Heart right ventricle (tissue), 16 donors: ENCODE results near the gene PCF11. TPM values are rescaled to one million over a fixed set of nuclear protein-coding genes. Genes with fewer than 3 reads are reported as not detected.

Source experiments
- ATAC-seq, 8 donors: fragments of 200-7000 bp; cut with Tn5 transposase; one replicate each; pipeline ENCODE4 v1.9.1; 2020; ENCODE audit warnings: mild to moderate bottlenecking in 8 of 8, moderate library complexity in 8 of 8, moderate number of reproducible peaks in 1 of 8
- DNase-seq, 2 donors: peaks; one replicate each; pipeline ENCODE4 v3.0.0-alpha.2; 2020
- H3K27ac ChIP-seq, 10 donors: fragments of 200-600 bp; sonication (generic) in 2 of 10; one replicate each; pipeline versions ENCODE4 v1.5.0 to v1.8.0; 2020 to 2022; ENCODE audit warnings: mild to moderate bottlenecking in 3 of 10
- H3K27me3 ChIP-seq, 7 donors: fragments of 200-600 bp; one replicate each; pipeline ENCODE4 v1.8.0; 2021 to 2022; ENCODE audit warnings: mild to moderate bottlenecking in 2 of 7
- H3K36me3 ChIP-seq, 9 donors: fragments of 200-600 bp; sonication (generic) in 1 of 9; one replicate each; pipeline versions ENCODE4 v1.5.0 to v1.8.0; 2020 to 2022; ENCODE audit warnings: mild to moderate bottlenecking in 2 of 9
- H3K4me1 ChIP-seq, 9 donors: fragments of 200-600 bp; sonication (generic) in 1 of 9; one replicate each; pipeline versions ENCODE4 v1.5.0 to v1.8.0; 2020 to 2022; ENCODE audit warnings: mild to moderate bottlenecking in 4 of 9
- H3K4me3 ChIP-seq, 10 donors: fragments of 200-600 bp; sonication (generic) in 2 of 10; one replicate each; pipeline versions ENCODE4 v1.5.0 to v1.8.0; 2020 to 2022; ENCODE audit warnings: mild to moderate bottlenecking in 7 of 10, moderate library complexity in 2 of 10
- H3K9me3 ChIP-seq, 11 donors: fragments of 200-600 bp in 10 of 11; sonication (generic) in 2 of 11; one replicate each; pipeline versions ENCODE4 v1.5.0 to v1.8.0; 2013 to 2022; ENCODE audit warnings: mild to moderate bottlenecking in 2 of 11, control low read depth in 1 of 11, moderate library complexity in 1 of 11
- CTCF ChIP-seq, 9 donors: fragments of 200-600 bp; sonication (generic) in 2 of 9; IDR thresholded peaks; one replicate each; pipeline versions ENCODE4 v1.5.0 to v1.8.0; 2021 to 2022; ENCODE audit warnings: antibody characterized with exemption in 9 of 9, mild to moderate bottlenecking in 5 of 9, moderate library complexity in 1 of 9
- WGBS, 2 donors: extraction: QIAGEN DNeasy Blood & Tissue Kit; methylation state at CpG; one replicate each; pipeline ENCODE4 v1.1.7; 2013; ENCODE audit warnings: inconsistent platforms in 1 of 2; 5-methylcytosine and 5-hydroxymethylcytosine counted together
- intact Hi-C, 10 donors: fragments of 100-400 bp; cut with DNase I; formaldehyde crosslinking; loops; one replicate each; pipeline versions ENCODE4 v1.11.1 to v1.14.2; 2022
- polyA plus RNA-seq, 2 donors: library from polyadenylated mRNA; stranded (reverse); fragments of 200-250 nt; gene quantifications; one replicate each; pipeline ENCODE4 v1.2.3, GENCODE V29; 2013
- total RNA-seq, 10 donors: library from RNA; stranded (reverse); fragmentation: NEBNext Ultra II Directional in 3 of 10; extraction: Animal tissue kit (Norgen Biotek cat#: 25700) in 3 of 10; gene quantifications; one replicate each; pipeline versions ENCODE4 v1.2.1 to v1.2.4, GENCODE V29; 2021 to 2023
- donor health status: Arrhythmogenic right ventricular cardiomyopathy.
- donor health status: ischemic (EF 13 %, LVEDD 7.1; RV severe dilation, severe dysfunction).
- donor health status: healthy with polysubstance abuse.
- donor health status: DM: no; HTN: yes; CAD: no.
- donor health status: DM: no; HTN: no; CAD: no.
- donor health status: ischemic (EF 25% LVEDD 6.9; RV normal size, moderate dysfunction).
- donor health status: ischemic (EF 25% LVEDD 5.7; RV mildly dilated, moderate dysfunction).
- donor health status: healthy.
- donor health status: DM: yes; HTN: yes; CAD: no.
- donor health status: Ischemic cardiomyopathy.
- donor health status: ischemic (EF 35%, LVEDD 5.7; RV mildly dilated, moderate dysfunction).
- donor health status: nonischemic (EF 11% LVEDD 7.7; RV severe dilation, severe dysfunction).
- donor health status: DM: yes; HTN: yes; CAD: no.
- donor health status: PGD.
- donor health status: ischemic (EF 29% LVEDD 5.4; RV normal size, mild dysfunction).
- donor health status: nonischemic (EF 23%, LVEDD 6.1; RV moderate dilation, normal function).

Gene PCF11
- total and polyA plus RNA-seq, 12 donors: 14.7 to 38.4 (median 28.7) TPM

GRCh38 chr11:83194281-83195142 lies 37.6 kb downstream of the PCF11 start:
- ATAC-seq: peak; percentile 45 to 80 (median 70)
- H3K27ac ChIP-seq: peak overlapping the region; percentile 14 to 96 (median 90)
- peak overlapping the region; percentile 63 to 90 (median 80) for H3K4me3 ChIP-seq
- H3K9me3 ChIP-seq: no peaks in the 10 kb centered on the region
- no peaks in the 10 kb centered on the region for H3K27me3 ChIP-seq
- peaks cover 0 to 41% (median 23%) of the 10 kb centered on the region in 9 donors for H3K36me3 ChIP-seq
- TF ChIP-seq CTCF (IDR thresholded peaks at IDR 0.05): no peak
- peaks cover 7 to 39% (median 30%) of the 10 kb centered on the region in 9 donors for H3K4me1 ChIP-seq
- 2 to 4% methylated on average over 35 of the region's 35 CpGs for WGBS, 2 donors
- peak; percentile 39 to 61 for DNase-seq
- intact Hi-C loops: loop anchor here in 8 of 10 donors (2.0 to 10.0 kb wide), 8 partner anchors 37 to 292 kb away; partner anchors contain the start of genes DDIAS (in 3 of the 8), PRCP (in 3 of the 8), RAB30 (in 2 of the 8) and PCF11 (in 1 of the 8)

- ATAC-seq (no peak), DNase-seq (no peak)
- H3K36me3 ChIP-seq: peaks cover 0 to 40% (median 21%) of the 10 kb centered on the region in 9 donors
- H3K4me1 ChIP-seq: peaks cover 7 to 39% (median 30%) of the 10 kb centered on the region in 9 donors
- peak overlapping the region in 9 of 10 donors; percentile 63 to 90 (median 78) for H3K4me3 ChIP-seq
- H3K9me3 ChIP-seq: no peaks in the 10 kb centered on the region
- H3K27ac ChIP-seq: peak overlapping the region in 8 of 10 donors; percentile 83 to 96 (median 90)
- no peaks in the 10 kb centered on the region for H3K27me3 ChIP-seq
- intact Hi-C loops: loop anchor here in 5 of 10 donors (2.0 to 10.0 kb wide), 4 partner anchors 113 to 290 kb away; partner anchors contain the start of genes DDIAS (in 2 of the 5), PRCP (in 2 of the 5) and RAB30 (in 1 of the 5)
- 57 to 61% methylated on average over 4 of the region's 4 CpGs for WGBS, 2 donors
- TF ChIP-seq CTCF (IDR thresholded peaks at IDR 0.05): no peak
Observed at GRCh38 chr11:83195143-83195466, 38.2 kb downstream of the PCF11 start.

GRCh38 chr11:83195649-83196048 lies 38.7 kb downstream of the PCF11 start:
- Histone ChIP-seq H3K9me3 (no peaks in the 10 kb centered on the region), H3K36me3 (peaks cover 0 to 40% (median 19%) of the 10 kb centered on the region in 9 donors), H3K4me3 (peak overlapping the region in 3 of 10 donors; percentile 69 to 90 (median 86)), H3K27me3 (no peaks in the 10 kb centered on the region), H3K27ac (no peak overlapping the region), H3K4me1 (peaks cover 7 to 39% (median 30%) of the 10 kb centered on the region in 9 donors)
- intact Hi-C loops: loop anchor here in 5 of 10 donors (2.0 to 10.0 kb wide), 4 partner anchors 113 to 291 kb away; partner anchors contain the start of genes DDIAS (in 2 of the 5), PRCP (in 2 of the 5) and RAB30 (in 1 of the 5)
- no peak for TF ChIP-seq CTCF (IDR thresholded peaks at IDR 0.05)
- 96 to 97% methylated on average over 8 of the region's 8 CpGs for WGBS, 2 donors
- no peak for DNase-seq
- no peak for ATAC-seq

GRCh38 chr11:83200035-83200434 lies 43.1 kb downstream of the PCF11 start:
- peaks cover under 1 to 16% (median 8%) of the 10 kb centered on the region in 9 donors for H3K4me1 ChIP-seq
- intact Hi-C loops: no loop called here
- 98 to 100% methylated on average over 1 of the region's 1 CpG for WGBS, 2 donors
- ATAC-seq: no peak
- no peaks in the 10 kb centered on the region for H3K27me3 ChIP-seq
- H3K36me3 ChIP-seq: peaks cover 0 to 55% (median 5%) of the 10 kb centered on the region in 9 donors
- H3K4me3 ChIP-seq: no peak overlapping the region
- H3K27ac ChIP-seq: no peak overlapping the region
- no peak for TF ChIP-seq CTCF (IDR thresholded peaks at IDR 0.05)
- no peak for DNase-seq
- H3K9me3 ChIP-seq: peaks cover 0 to 4% (median 0%) of the 10 kb centered on the region in 11 donors
